SH-SY5Y (cell line): ENCODE results near the gene NRAP.

Experiments used
- GATA2 ChIP-seq: IDR thresholded peaks from 2 replicates; pipeline ENCODE4 v1.6.1; 2011; ENCODE audit warnings: mild to moderate bottlenecking, low read depth, low read length
- GATA3 ChIP-seq: IDR thresholded peaks from 2 replicates; pipeline ENCODE4 v1.6.1; 2011; ENCODE audit warnings: low read depth, mild to moderate bottlenecking, low read length, moderate library complexity

Gene NRAP

DNA sequence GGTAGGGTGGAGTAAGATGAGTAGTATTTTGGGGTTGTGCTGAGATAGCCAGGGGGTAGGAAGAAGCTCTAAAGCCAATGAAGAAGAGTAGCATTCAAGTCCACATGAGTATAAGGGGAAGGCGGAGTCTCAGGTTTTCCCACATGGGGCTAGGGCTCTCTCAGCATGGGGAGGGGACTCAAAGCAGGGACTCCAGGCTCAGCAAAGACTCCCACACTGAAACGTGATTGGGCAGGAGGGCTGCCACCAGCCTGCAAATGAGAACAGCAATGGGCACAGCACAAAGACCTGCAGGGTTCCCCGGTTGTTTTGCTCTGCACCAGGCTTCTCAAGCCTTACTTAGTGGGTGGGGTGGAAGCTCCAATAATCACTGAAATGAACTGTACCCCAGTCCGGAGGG, 1.5 kb upstream of the NRAP start:
- TF ChIP-seq GATA3, result no peak
- TF ChIP-seq GATA2, result no peak

DNA sequence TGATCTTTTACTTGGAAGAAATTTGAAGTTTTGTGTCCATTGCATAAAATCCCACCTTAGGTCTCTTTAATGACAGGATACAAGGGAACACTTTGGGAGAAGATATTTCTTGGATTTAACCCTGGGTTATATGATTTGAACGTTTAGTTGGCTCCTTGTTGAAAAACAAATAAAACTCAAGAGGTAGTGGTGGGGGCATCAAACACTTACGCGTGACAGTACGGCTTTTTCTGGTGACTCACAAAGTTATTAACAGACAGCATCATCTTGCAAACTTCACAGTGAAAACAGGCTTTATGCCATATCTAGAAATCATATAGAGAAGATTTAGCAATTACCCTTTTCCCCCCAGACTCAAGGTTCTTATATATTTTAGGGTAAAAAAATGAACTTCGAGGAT, 699 bp downstream of the NRAP start:
- no peak for TF ChIP-seq GATA2
- TF ChIP-seq GATA3, result no peak

DNA sequence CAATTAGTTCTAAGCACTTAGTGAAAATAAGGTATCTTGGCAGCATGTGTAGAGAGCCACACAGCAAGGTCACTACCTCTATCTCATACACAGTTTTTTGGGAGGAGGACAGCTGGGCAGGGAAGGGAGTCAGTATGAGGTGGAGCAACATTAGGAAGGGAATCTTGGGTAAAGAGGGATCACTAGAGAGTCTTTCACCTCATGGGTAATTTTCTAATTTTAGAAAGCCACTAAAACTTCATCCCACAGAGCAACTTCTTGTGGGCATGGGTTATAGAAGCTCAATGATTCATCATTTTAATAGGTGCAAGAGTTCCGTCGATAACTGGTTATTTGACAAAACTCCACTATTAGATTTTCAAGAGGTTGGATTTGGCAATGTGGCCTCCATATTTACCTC, 2.5 kb downstream of the NRAP start:
- TF ChIP-seq GATA3 (no peak), GATA2 (no peak)

DNA sequence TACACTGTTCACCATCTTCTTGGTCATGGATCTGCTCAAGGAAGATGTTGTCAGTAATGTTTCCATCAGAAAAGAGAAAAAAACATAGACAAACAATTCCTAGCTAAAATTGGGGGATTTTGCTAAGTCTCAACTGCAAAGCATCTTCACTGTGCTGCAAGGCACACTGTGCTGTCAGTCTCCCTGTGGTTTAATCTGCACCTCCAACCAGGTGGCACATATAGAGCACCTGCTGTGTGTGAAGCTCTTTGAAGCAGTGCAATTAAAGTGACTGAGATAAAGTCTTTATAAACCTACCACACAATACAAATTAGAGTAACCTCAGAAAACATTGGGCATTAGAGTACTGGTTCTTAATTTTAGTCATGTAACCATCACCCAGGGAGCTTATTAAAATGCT, 6.3 kb downstream of the NRAP start:
- no peak for TF ChIP-seq GATA2
- no peak for TF ChIP-seq GATA3

DNA sequence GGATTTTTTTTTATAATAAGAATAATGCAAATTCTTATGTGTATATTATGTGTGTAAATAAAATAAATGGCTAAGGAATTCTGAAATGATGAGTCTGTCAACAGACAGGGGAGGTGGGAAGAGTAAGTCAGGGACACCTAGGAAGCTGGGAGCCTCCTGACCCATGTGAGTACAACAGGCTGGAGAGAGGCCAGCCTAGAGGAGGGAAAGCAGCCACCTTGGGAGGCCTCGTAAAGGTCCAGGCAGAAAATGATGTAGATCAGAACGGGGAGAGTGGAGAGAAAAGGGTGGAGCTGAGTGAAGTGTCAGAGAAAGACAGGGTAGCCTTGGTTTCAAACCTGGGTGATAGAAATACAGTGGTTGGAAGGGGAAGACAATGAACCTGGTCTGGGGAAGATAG, 6.9 kb downstream of the NRAP start:
- TF ChIP-seq GATA2 (no peak), GATA3 (no peak)

DNA sequence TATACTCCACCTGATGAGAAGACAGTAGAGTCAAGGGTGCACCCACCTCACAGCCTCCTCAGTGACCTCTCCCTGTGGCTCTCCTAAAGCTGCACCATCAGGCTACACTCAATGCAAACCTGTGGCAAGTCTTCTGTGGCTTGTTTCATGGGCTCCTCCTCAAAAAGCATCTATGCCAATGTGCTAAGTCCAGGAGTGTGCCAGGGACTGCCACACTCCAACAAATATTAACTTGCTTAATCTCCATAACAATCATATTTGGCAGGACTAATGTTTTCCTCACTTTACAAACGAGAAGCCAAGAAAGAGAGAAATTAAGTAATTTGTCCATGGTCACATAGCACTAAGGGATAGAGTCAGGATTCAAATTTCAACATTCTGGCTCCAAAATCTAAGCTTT, 11.9 kb downstream of the NRAP start:
- no peak for TF ChIP-seq GATA3
- TF ChIP-seq GATA2, result no peak

DNA sequence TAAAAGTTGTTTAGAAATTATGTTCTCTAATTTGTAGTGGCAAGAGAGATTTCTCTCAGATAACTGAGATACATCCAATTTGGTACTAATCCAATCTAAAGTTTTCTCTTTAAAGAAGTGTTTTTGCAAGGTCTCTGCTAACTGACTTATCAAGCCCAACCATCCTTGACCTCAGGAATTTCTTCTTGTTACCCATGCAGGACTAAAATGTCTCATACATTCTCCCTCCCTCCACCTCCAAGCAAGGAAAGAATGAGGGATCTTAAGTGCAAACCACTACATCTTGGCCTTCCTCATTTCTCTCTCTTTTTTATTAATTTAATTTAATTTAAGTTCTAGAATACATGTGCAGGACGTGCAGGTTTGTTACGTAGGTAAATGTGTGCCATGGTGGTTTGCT, 12.8 kb downstream of the NRAP start:
- TF ChIP-seq GATA2 (no peak), GATA3 (no peak)

DNA sequence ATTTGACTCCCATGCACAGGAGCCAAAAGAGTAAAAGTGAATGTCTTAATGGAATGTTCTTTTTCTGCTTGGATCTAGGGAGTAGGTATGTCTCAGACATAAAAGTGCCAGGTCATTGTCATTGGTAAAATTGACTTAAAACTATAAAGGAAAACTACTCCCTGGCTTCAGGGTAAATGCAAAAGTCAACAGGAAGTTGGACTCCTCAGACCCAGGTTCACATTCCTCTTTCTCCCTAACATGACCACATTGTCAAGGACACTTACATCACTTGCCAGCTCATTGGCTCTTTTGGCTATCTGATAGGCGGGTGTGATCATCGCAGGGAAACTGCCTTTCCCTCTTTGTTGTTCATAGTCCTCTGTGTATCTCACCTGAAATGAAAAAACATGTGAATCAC, 13.7 kb downstream of the NRAP start:
- no peak for TF ChIP-seq GATA2
- no peak for TF ChIP-seq GATA3

DNA sequence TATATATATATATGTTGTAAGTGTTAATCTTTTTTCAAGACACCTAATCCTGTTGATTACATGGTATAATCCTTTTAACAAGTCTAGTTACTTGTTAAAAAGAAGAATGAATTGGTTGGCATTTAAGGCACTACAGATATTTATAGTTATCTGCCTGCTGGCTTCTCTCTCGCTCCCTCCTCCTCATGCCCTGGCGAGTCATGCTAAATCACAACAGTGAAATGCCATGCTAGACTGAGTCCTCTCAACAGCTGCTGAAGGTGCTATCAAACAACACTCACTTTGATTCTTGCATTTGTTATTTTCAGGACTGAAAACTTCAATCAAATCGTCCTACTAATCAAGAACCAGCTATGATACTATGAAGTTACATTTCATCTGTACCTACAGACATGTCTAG, 15.4 kb downstream of the NRAP start:
- TF ChIP-seq GATA2, result no peak
- no peak for TF ChIP-seq GATA3

DNA sequence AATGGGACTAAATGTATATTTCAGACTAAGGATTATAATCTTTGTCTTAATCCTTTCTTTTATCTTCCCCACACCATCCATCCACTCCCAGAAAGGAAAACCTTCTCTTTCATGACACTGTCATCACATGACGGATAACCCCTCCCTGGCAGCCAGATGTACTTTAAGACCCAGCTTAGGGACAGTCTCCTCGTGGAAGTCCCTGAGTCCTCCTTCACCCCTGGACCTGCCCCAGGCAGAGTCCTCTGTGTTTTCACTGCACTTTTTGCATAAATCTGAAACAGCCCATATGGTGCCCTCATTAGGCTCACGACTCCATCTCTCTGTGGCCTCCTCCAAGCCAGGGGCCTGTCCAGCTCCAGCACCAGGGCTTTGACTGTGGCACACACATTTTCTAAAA, 16.0 kb downstream of the NRAP start:
- no peak for TF ChIP-seq GATA3
- TF ChIP-seq GATA2, result no peak

DNA sequence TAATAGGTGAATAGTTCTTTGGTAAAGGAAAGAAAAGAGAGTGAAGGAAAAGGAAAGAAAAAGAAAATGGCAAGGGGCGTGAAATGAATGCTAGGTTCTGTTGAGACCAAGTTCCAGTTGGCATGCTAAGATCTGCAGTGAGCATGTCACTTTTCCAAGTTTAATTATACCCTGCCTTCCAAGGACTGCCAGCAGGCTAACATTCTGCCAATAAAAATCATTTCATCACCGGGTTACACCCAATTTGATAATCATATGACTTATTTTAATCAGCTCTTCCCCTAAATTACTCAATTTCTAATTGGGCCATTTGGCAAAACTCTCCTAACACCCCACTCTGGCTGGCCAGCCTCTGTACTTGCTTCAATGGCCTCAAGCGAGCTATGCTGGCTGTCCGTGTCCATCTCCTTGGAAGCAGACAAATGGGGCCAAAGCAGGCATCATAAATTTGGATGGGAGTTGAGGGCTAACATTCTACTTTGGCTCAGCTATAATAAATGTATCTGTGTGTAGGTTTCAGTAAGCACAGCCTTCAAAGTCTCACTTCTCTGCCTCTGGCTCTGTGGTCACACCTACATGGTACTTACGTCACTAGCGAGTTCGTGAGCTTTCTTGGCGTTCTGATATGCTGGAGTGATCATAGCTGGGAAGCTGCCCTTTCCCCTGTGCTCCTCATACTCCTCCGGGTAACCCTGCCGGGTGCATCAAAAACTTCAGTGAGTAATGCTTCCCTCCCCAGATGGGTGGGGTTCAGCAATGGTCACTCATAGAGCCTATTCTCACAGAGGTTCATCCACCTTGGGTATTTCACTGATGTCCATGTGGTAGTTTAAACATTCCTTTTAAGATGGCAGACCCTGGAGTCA, 17.3 kb downstream of the NRAP start:
- TF ChIP-seq GATA2, result no peak
- no peak for TF ChIP-seq GATA3

DNA sequence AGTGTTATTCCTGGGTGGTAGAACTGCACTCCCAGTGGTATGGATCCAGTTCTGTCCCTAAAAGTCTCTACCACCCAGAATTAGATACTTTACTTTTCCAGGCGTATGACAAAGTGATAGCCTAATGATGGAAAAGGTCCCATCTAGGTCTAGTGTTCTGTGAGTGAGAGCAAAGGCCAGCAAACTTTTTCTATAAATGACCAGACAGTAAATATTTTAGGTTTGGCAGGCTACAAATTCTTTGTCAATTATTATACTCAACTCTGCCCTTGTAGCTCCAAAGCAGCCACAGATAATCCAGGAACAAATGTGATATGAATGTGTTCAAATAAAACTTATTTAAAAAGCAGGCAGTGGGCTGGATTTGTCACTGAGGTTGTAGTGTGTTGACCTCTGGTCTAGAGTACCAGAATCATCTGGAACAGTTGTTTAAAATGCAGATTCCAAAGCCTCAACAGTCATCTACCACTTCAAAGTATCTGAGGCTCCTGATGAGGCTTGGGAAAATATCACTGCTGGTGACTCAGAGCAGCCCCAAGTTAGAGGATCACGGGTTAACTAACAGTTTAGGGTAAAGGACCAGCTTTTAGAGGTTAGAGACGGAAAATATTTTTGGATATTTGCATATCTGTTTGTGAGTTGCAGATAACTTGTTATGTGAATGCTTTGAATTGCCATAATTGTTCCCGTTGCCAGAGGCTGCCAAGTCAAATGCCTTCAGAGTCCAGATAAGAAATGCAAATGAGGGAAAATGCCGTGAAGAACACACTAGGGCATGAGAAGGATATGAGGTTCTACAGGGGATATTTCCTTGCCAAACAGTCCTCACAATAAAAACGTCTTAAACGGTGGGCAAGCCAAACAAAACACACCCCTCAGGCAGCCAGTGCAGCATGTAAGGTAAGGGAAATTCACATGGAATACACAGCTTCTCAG, 19.4 kb downstream of the NRAP start:
- TF ChIP-seq GATA2 (no peak), GATA3 (no peak)

DNA sequence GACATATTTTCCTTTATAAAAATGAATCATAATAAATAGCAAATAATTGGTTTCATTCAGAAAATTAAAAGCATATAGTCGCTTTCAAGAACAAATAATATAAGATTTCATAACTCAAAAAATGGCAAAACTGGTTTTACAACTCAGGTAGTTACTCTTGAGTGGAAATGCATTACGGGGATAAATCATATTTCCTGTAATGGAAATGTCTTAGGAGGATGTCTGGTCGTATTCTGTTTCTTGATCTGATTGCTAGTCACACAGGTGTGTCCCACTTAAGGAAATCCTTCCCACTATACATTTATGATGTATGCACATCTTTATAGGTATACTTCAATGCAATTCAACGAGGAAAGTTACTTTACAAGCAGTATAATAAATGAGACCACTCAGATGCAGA, 20.7 kb downstream of the NRAP start:
- TF ChIP-seq GATA3 (no peak), GATA2 (no peak)

DNA sequence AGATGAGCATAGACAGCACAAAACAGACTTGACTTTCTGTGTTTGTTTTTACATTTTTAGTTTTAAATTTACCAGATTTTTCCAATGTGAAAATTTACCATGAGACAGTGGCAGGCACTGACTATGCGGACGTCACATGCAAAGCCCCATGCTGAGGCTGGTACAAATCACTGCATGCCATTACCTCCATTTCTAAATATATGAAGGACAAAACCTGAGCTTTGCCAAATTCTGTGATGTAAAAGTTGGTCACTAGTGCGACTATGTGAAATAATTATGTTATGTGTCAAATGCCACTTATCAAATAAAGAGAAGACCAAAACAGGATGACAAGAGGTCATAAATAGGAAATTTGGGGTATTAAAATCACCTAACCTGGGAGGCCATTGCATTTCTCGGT, 22.1 kb downstream of the NRAP start:
- no peak for TF ChIP-seq GATA2
- TF ChIP-seq GATA3, result no peak

DNA sequence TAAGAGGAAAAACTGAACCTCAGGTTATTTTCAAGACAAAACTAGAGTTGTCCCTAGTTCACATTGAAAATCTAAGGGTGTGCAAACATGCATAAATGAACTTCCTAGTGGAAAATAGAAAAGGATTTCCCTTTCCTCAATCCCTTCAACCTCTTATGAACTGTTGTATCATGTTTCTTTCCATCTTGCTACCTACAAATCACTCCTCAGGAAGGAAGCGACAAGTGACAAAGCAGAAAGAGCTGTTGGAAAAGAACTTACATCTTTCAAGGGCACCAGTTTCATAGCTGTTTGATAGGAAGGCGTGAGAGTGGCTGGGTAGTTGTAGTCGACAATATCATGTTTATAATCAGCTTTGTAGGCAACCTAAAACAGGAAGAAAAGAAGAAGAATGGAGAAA, 23.9 kb downstream of the NRAP start:
- TF ChIP-seq GATA3 (no peak), GATA2 (no peak)
